Stimulated activated CD4-positive, alpha-beta T cell treated with anti-CD3 and anti-CD28 coated beads, Interleukin-15, amount 100 ng/mL, for 48 hours (primary cell): Measurements from ENCODE around the gene ATG9A.

Experiments
- DNase-seq, 2 donors: peaks; one replicate each; pipeline ENCODE4 v3.0.0-alpha.2; 2020; ENCODE audit warnings: low read depth in 2 of 2

ATG9A gene

DNA sequence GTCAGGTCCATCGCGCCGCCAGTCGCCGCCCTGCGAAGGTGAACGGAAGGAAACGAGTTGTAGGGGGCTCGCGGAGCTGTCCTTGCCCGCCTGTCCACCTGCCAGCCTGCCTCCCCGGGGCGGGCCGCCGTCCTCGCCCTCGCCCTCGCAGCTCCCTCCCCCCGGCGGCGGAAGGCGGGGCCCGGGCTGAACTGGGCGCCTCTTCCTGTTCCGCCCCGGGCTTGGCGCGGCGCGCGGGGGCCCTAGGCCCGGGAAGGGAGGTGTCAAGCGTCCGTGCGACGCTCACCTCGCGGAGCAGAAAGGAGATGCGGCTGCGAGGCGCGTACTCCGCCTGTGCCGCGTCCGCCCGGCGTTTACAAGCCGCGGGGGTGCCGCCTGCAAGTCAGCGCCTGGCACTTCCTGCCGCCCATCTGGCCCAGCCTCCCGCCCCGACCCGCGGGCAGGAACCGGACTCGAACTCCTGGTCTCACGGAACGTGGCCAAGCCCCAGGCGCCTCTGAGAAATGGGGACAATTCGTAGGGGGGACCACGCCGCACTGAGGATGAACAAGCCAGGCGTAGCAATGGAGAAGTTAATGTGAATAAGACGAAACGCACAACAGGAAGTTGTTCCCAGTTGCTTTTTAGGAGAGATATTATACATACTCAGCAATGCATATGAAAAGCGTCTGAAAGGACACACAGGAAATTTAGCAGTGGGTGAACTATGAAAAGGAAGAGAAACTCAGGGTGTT, 52.5 kb downstream of the ATG9A start, which contains the start of gene CNPPD1:
Gene CNPPD1, minus strand, starts transcription at position 108 of the 734 bp plus-strand sequence. Its CDS starts 97 bp downstream, at position 11.
- DNase-seq: peak; percentile 77 to 84

DNA sequence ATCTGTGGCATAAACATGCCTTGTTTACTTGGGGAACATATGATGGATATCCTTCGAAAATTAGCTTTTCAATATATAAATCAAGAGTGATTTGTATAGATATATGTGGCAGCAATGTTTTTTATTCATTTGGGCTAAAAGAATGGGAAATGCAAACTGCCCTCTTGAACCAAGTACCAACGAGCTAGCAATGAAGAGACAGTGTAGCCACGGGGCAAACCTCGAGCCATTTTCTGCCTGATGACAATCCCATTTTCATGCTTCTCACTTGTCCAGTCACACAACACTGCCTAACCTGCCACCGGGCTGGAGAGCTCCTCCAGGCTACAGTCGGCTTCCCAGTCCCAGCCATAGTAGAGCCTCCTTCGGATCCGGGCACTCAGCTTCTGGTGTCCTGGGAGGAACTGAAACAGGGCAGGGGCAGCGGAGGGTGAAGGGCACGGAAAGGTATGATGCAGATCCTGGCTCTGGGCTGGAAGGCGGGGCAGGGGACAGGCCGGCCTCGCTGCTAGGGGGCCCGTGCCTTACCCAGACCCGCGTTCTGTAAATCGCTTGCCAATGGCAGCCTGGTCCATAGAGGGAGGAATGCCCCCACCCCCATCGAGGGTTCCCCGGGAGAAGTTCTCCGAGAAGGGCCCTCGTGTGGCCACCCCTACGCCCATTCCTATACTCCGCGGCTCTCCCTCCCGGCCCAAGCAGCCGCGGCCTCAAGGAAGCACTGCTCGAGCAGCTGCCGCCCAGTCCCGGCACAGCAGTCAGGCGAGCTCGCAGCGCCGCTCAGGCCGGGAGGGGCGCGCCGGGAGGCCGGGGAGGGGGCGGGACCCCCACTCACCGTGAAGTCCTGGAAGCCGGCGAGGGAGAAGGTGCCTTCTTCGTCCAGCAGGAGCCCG, 53.3 kb downstream of the ATG9A start:
- peak in 1 of 2 donors; percentile 10 for DNase-seq

GRCh38 chr2:219175486-219175885, 54.0 kb downstream of the ATG9A start:
- no peak for DNase-seq

- no peak for DNase-seq
These were observed 54.6 kb downstream of the ATG9A start for GRCh38 chr2:219174801-219175200.

DNA sequence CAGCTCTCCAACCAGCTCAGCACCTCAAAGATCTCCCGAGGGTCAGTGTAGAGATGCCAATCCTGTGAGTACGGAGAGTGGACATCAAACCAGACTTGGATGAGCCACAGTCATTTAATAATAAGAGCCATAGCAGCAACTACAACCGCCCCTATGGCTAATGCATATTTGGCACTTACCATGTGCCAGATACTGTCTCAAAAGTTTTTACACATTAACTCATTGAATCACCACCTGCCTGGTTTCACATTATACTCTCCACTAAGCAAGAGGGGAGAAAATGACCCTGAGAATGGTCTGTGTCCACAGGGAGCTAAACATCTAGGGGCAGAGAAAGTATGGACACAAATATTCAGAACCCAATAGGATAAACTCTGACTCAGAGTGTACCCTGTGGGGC, 55.3 kb downstream of the ATG9A start:
- DNase-seq: no peak

GRCh38 chr2:219173176-219173575, 56.3 kb downstream of the ATG9A start:
- no peak for DNase-seq

- no peak for DNase-seq
These were observed 56.9 kb downstream of the ATG9A start for GRCh38 chr2:219172231-219173154.

DNA sequence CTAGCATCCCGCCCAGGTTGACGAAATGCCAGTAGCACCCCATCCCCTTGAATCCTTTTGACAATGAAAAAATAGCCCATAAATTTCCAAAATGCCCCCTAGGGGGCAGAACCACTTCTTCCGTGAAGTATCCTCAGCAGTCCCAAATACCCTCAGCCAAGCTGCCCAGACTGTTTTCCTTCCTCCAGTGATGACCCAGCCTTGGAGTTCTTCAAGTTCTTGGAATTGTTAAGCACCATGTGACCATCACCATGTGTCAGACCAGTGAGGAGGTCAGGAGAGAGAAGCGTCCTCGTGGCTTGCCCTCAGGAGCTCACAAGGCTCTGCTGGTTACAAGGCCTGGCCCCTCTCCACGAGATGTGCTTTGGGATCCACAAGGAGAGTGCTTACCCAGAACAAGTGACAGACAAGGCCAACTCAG, 58.2 kb downstream of the ATG9A start:
- DNase-seq: no peak

- DNase-seq: no peak
These were observed 59.3 kb downstream of the ATG9A start, which contains the start of gene SLC23A3 for GRCh38 chr2:219169930-219170654. TSS of gene SLC23A3 (minus strand) at chr2:219170029. CDS start at chr2:219169984, 45 bp downstream.
